T-cell (primary cell): Measurements from ENCODE around the gene DLG5. TPM values are rescaled to one million over a fixed set of nuclear protein-coding genes. Genes with fewer than 3 reads are reported as not detected.

ENCODE experiments used
- ATAC-seq, 4 experiments: fragments of 200-7000 bp in 3 of 4; fragments of 150-1000 bp in 1 of 4; cut with Tn5 transposase; replicated peaks in 1 of 4; 1 replicate in 3 of 4; 2 replicates in 1 of 4; pipeline ENCODE4 v1.10.0; 2021; ENCODE audit warnings: moderate library complexity in 3 of 4, mild to moderate bottlenecking in 2 of 4, moderate number of reproducible peaks in 1 of 4
- CTCF ChIA-PET, 2 donors: fragments of 300-600 bp; sonication (Branson Sonifier 250); formaldehyde crosslinking; loops; one replicate each; lab custom pipeline; 2022; ENCODE audit warnings: antibody characterized with exemption in 2 of 2; lab: Charles Lee
- POLR2A ChIA-PET, 2 donors: fragments of 300-600 bp; sonication (Branson Sonifier 250); formaldehyde crosslinking; loops; one replicate each; lab custom pipeline; 2022; ENCODE audit warnings: antibody characterized with exemption in 2 of 2; lab: Charles Lee
- DNase-seq, 35 experiments: peaks; one replicate each; pipeline versions ENCODE4 v3.0.0 to v3.0.0-alpha.2; 2013 to 2023
- H3K27ac ChIP-seq: one replicate; pipeline ENCODE4 v1.5.1; 2013; ENCODE audit warnings: low read length
- H3K27me3 ChIP-seq, 2 experiments: replicated peaks in 1 of 2; 1 replicate in 1 of 2; 2 replicates in 1 of 2; pipeline versions ENCODE4 v1.6.1 to v1.7.0; 2013; ENCODE audit warnings: low read length in 1 of 2, mixed read lengths in 1 of 2; ENCODE audit not compliant: control insufficient read depth in 2 of 2, insufficient read depth in 2 of 2; ENCODE audit errors: extremely low read depth in 1 of 2
- H3K36me3 ChIP-seq, 2 donors: 1 replicate in 1 of 2; 2 replicates in 1 of 2; pipeline versions ENCODE4 v1.6.1 to v1.7.0; 2013; ENCODE audit warnings: low read length in 1 of 2; ENCODE audit not compliant: control insufficient read depth in 2 of 2, insufficient read depth in 1 of 2; ENCODE audit errors: extremely low read depth in 1 of 2
- H3K4me1 ChIP-seq, 2 experiments: 1 replicate in 1 of 2; 2 replicates in 1 of 2; pipeline versions ENCODE4 v1.6.1 to v1.7.0; 2013; ENCODE audit warnings: low read length in 2 of 2, mixed read lengths in 1 of 2; ENCODE audit not compliant: insufficient read depth in 2 of 2, control insufficient read depth in 1 of 2; ENCODE audit errors: extremely low read depth in 1 of 2
- H3K4me3 ChIP-seq, 2 donors: 1 replicate in 1 of 2; 2 replicates in 1 of 2; pipeline versions ENCODE4 v1.5.1 to v1.7.0; 2013; ENCODE audit warnings: mild to moderate bottlenecking in 2 of 2, low read length in 1 of 2, moderate library complexity in 1 of 2; ENCODE audit not compliant: control insufficient read depth in 1 of 2; ENCODE audit errors: extremely low read depth in 1 of 2
- H3K9me3 ChIP-seq: 2 replicates; pipeline ENCODE4 v1.7.0; 2013
- H3K27ac Mint-ChIP-seq, 2 donors: one replicate each; pipeline ENCODE4 v1.8.0; 2020 to 2021; ENCODE audit warnings: mild to moderate bottlenecking in 2 of 2, mixed read lengths in 2 of 2
- H3K27me3 Mint-ChIP-seq, 2 donors: one replicate each; pipeline ENCODE4 v1.8.0; 2021 to 2022; ENCODE audit warnings: mixed read lengths in 2 of 2
- H3K36me3 Mint-ChIP-seq: one replicate; pipeline ENCODE4 v1.8.0; 2021; ENCODE audit warnings: mixed read lengths
- H3K4me1 Mint-ChIP-seq, 3 donors: one replicate each; pipeline ENCODE4 v1.8.0; 2020 to 2022; ENCODE audit warnings: mixed read lengths in 3 of 3, mild to moderate bottlenecking in 1 of 3
- H3K4me3 Mint-ChIP-seq, 3 donors: one replicate each; pipeline ENCODE4 v1.8.0; 2020 to 2022; ENCODE audit warnings: mild to moderate bottlenecking in 3 of 3, mixed read lengths in 3 of 3, moderate library complexity in 3 of 3
- H3K9me3 Mint-ChIP-seq, 3 donors: one replicate each; pipeline ENCODE4 v1.8.0; 2020 to 2022; ENCODE audit warnings: mixed read lengths in 3 of 3
- WGBS: methylation state at CpG from one replicate; pipeline ENCODE4 v1.1.5; 2013; ENCODE audit warnings: missing lambda C conversion rate; ENCODE audit not compliant: insufficient coverage; 5-methylcytosine and 5-hydroxymethylcytosine counted together
- total RNA-seq, 35 experiments: library from RNA in 6 of 35; stranded (reverse) in 6 of 35; fragments of 120-200 nt in 1 of 35; gene quantifications; one replicate each; pipeline versions ENCODE4 v1.2.1 to v1.2.4 and lab custom pipeline; 2013 to 2026

Gene DLG5
- total RNA-seq, 5 donors from 2014 or later (not counting 1 experiment from before 2014, with no cell fraction given), result 1.3 to 12.8 (median 3.5) TPM

GRCh38 chr10:77971804-77972144 is 45.2 kb upstream of the DLG5 start:
- H3K4me1 ChIP-seq, result peaks cover 0 to 6% of the 10 kb centered on the region in 2 experiments
- no peaks in the 10 kb centered on the region for H3K9me3 ChIP-seq
- ATAC-seq, result no peak
- H3K4me1 Mint-ChIP-seq, result peaks cover 0 to 14% (median 13%) of the 10 kb centered on the region in 3 donors
- H3K4me3 Mint-ChIP-seq, result no peak overlapping the region
- DNase-seq, result no peak
- WGBS, result 90% methylated on average over 2 of the region's 3 CpGs
- no peaks in the 10 kb centered on the region for H3K9me3 Mint-ChIP-seq
- POLR2A ChIA-PET, result no interaction called here
- CTCF ChIA-PET, result no interaction called here
- no peak overlapping the region for H3K27ac ChIP-seq
- no peak overlapping the region for H3K4me3 ChIP-seq
- peaks cover 2 to 4% of the 10 kb centered on the region in 2 donors for H3K36me3 ChIP-seq
- peaks cover 16% of the 10 kb centered on the region for H3K36me3 Mint-ChIP-seq
- no peaks in the 10 kb centered on the region for H3K27me3 ChIP-seq
- H3K27ac Mint-ChIP-seq, result peak overlapping the region in 1 of 2 donors; percentile 61
- peaks cover 0 to 1% of the 10 kb centered on the region in 2 donors for H3K27me3 Mint-ChIP-seq

DNA sequence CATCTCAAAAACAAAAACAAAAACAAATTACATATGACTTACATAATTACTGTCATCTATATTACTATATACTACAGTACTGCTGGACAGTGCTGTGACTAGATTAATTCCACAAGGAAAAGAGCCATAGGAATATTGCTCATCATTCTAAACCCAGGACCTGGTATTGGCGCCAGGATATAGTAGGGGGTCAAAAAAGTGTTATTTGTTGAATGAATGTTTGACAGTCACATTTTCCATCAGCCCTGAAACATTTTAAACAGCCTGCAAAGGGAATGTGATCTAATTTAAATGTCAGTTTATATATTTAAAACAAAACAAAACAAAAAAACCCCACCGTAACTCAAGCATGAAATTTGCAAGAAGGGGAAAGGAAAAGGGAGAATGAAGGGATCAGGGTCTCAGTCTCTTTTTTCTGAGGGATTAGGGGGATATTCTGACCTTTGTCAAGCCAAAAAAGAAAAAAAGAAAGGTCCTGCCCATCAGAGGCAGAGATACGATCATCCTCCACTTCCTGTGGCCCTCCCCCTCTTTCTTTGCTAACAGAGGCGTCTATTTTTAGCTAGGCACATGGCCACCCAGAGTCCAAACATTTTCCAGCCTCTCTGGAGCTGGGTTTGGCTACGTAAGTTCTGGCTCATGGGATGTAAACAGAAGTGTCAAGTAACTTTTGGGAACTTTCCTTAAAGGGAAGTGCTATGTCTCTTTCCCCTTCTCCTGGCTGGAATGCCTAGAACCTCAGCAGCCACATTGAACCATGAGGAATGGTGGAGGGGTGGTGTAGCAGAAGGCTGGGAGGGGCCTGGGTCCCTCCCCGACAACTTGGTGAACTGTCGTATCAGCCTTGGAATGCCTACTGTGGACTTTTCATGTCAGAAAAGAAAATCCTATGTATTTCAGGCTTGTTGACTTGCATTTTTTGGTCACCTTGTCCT is 44.6 kb upstream of the DLG5 start:
- H3K27ac ChIP-seq, result no peak overlapping the region
- H3K4me3 Mint-ChIP-seq, result no peak overlapping the region

DNA sequence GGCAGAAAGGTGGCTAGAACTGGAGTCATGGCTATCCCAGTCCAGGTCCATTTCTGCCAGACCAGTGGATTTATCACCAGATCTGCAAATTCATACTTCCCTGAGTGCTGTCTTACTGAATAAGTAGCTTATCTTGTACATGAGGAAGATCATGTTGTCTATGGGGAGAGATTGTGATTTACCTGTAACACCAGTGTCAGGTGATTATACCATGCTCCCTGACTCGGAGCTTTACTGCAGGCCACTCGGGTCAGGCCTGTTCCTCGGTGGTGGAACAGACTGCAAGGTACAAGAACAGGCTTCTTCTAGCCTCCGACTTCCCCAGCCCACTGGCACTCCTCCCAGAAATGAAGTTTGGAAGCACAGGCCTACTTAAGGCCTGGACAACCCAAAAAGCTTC is 42.6 kb upstream of the DLG5 start:
- Mint-ChIP-seq H3K4me3 (no peak overlapping the region), H3K36me3 (no peaks in the 10 kb centered on the region), H3K27me3 (peaks cover 1 to 5% of the 10 kb centered on the region in 2 donors), H3K4me1 (peaks cover 0 to 14% (median 13%) of the 10 kb centered on the region in 3 donors), H3K9me3 (peaks cover 0 to 4% (median 0%) of the 10 kb centered on the region in 3 donors), H3K27ac (no peak overlapping the region)
- no peak for ATAC-seq
- DNase-seq, result no peak
- Histone ChIP-seq H3K27me3 (peaks cover 0 to 2% of the 10 kb centered on the region in 2 experiments), H3K36me3 (no peaks in the 10 kb centered on the region), H3K27ac (no peak overlapping the region), H3K4me1 (peaks cover 0 to 6% of the 10 kb centered on the region in 2 experiments), H3K4me3 (no peak overlapping the region), H3K9me3 (no peaks in the 10 kb centered on the region)
- ChIA-PET POLR2A (no interaction called here), CTCF (no interaction called here)
- 93% methylated on average over 3 of the region's 4 CpGs for WGBS

More for the DNA sequence above, 44.6 kb upstream of the DLG5 start:
- H3K27me3 ChIP-seq, result no peaks in the 10 kb centered on the region
- CTCF ChIA-PET, result no interaction called here
- DNase-seq (no peak), ATAC-seq (no peak)
- H3K27me3 Mint-ChIP-seq, result peaks cover 0 to 1% of the 10 kb centered on the region in 2 donors
- peaks cover 0 to 6% of the 10 kb centered on the region in 2 experiments for H3K4me1 ChIP-seq
- WGBS, result 94% methylated on average over 2 of the region's 7 CpGs
- no peak overlapping the region for H3K4me3 ChIP-seq
- H3K36me3 ChIP-seq, result peaks cover 0 to 1% of the 10 kb centered on the region in 2 donors
- H3K9me3 Mint-ChIP-seq, result no peaks in the 10 kb centered on the region
- H3K36me3 Mint-ChIP-seq, result peaks cover 12% of the 10 kb centered on the region
- H3K9me3 ChIP-seq, result no peaks in the 10 kb centered on the region
- POLR2A ChIA-PET, result no interaction called here
- peak overlapping the region in 1 of 2 donors; percentile 61 for H3K27ac Mint-ChIP-seq
- peaks cover 0 to 14% (median 13%) of the 10 kb centered on the region in 3 donors for H3K4me1 Mint-ChIP-seq

DNA sequence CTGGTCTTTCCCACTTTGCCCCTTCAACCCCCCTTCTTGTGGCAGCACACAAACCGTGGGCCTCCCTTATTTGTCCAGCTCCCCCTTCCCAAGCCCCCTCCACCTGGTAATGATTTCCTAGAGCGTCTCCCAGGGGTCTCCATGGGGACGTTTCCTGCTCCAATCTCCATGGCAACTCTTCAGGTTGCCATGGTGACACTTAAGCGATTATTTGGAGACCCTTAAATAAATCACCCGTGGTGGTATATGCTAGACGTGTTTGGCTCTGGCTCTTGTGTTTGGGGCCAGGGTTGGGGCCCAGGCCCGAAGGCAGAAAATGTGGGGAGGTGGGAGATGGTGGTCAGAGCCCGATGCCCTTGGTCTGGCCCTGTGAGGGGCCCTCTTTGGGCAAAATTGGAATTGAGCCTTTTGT is 41.1 kb upstream of the DLG5 start:
- Mint-ChIP-seq H3K36me3 (no peaks in the 10 kb centered on the region), H3K4me3 (no peak overlapping the region), H3K9me3 (peaks cover 0 to 4% (median 0%) of the 10 kb centered on the region in 3 donors), H3K4me1 (peaks cover 0 to 14% (median 13%) of the 10 kb centered on the region in 3 donors), H3K27me3 (peaks cover 6 to 7% of the 10 kb centered on the region in 2 donors), H3K27ac (no peak overlapping the region)
- peaks cover 0 to 7% of the 10 kb centered on the region in 2 experiments for H3K27me3 ChIP-seq
- H3K4me3 ChIP-seq, result no peak overlapping the region
- DNase-seq, result no peak
- peaks cover 0 to 6% of the 10 kb centered on the region in 2 experiments for H3K4me1 ChIP-seq
- WGBS, result 67% methylated on average over 6 of the region's 8 CpGs
- H3K9me3 ChIP-seq, result no peaks in the 10 kb centered on the region
- no peak overlapping the region for H3K27ac ChIP-seq
- ChIA-PET POLR2A (no interaction called here), CTCF (no interaction called here)
- no peaks in the 10 kb centered on the region for H3K36me3 ChIP-seq
- ATAC-seq, result no peak

- ChIA-PET POLR2A (no interaction called here), CTCF (no interaction called here)
- Mint-ChIP-seq H3K4me3 (no peak overlapping the region), H3K9me3 (peaks cover 0 to 4% (median 0%) of the 10 kb centered on the region in 3 donors), H3K27ac (no peak overlapping the region), H3K4me1 (no peaks in the 10 kb centered on the region), H3K27me3 (peaks cover 7 to 10% of the 10 kb centered on the region in 2 donors), H3K36me3 (no peaks in the 10 kb centered on the region)
- H3K4me3 ChIP-seq, result no peak overlapping the region
- H3K27me3 ChIP-seq, result peaks cover 0 to 10% of the 10 kb centered on the region in 2 experiments
- no peaks in the 10 kb centered on the region for H3K4me1 ChIP-seq
- H3K27ac ChIP-seq, result no peak overlapping the region
- H3K9me3 ChIP-seq, result no peaks in the 10 kb centered on the region
- WGBS, result 45% methylated on average over 4 of the region's 5 CpGs
- ATAC-seq, result no peak
- no peak for DNase-seq
- H3K36me3 ChIP-seq, result no peaks in the 10 kb centered on the region
Measured at GRCh38 chr10:77965294-77965693, 38.7 kb upstream of the DLG5 start.

DNA sequence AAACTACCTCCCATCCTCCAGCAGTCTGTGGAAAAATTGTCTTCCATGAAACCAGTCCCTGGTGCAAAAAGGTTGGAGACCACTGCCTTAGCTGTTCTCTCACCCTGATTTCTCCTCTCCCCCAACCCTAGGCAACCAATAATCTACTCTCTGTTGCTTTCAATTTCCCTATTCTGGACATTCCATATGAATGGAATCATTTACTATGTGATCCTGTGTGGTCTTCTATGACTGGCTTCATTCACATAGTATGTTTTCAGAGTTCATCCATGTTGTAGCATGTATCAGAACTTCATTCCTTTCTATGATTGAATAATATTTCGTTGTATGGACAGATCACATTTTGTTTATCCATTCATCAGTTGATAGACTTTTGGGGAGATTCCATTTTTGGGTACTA is 38.3 kb upstream of the DLG5 start:
- Mint-ChIP-seq H3K36me3 (no peaks in the 10 kb centered on the region), H3K4me3 (no peak overlapping the region), H3K27me3 (peaks cover 7 to 10% of the 10 kb centered on the region in 2 donors), H3K9me3 (peaks cover 0 to 4% (median 0%) of the 10 kb centered on the region in 3 donors), H3K4me1 (no peaks in the 10 kb centered on the region), H3K27ac (no peak overlapping the region)
- POLR2A ChIA-PET, result no interaction called here
- DNase-seq (no peak), ATAC-seq (no peak)
- Histone ChIP-seq H3K27ac (no peak overlapping the region), H3K36me3 (no peaks in the 10 kb centered on the region), H3K4me3 (no peak overlapping the region), H3K27me3 (peaks cover 0 to 14% of the 10 kb centered on the region in 2 experiments), H3K4me1 (no peaks in the 10 kb centered on the region), H3K9me3 (no peaks in the 10 kb centered on the region)
- WGBS, result no CpG with 5 or more reads among the region's 1 CpG
- CTCF ChIA-PET, result interaction anchor here in 1 of 2 donors (0.6 kb wide), 1 partner anchor 29 kb away, joined by 6 read pairs; no protein-coding TSS in a partner anchor
